Measurements from ENCODE around the gene S100A3. TPM values are rescaled to one million over a fixed set of nuclear protein-coding genes. Genes with fewer than 3 reads are reported as not detected.
A peak's percentile ranks its signal among the peaks of the same experiment; 100 is the strongest.

S100A3 gene
- total RNA-seq, 1 donor: 4.3 TPM

GRCh38 chr1:153544453-153545066 is 4.5 kb downstream of the S100A3 start:
- no peak for TF ChIP-seq CTCF (IDR thresholded peaks at IDR 0.05; ENCODE audit: insufficient read depth, low read length)
- peak overlapping the region; percentile 62 for H3K4me3 ChIP-seq (ENCODE audit: low read depth, low read length)
- DNase-seq (ENCODE audit: low read depth): no peak

GRCh38 chr1:153543736-153544135 is 5.3 kb downstream of the S100A3 start:
- DNase-seq (ENCODE audit: low read depth): no peak
- no peak overlapping the region for H3K4me3 ChIP-seq (ENCODE audit: low read depth, low read length)
- no peak for TF ChIP-seq CTCF (IDR thresholded peaks at IDR 0.05; ENCODE audit: insufficient read depth, low read length)

GRCh38 chr1:153542956-153543711 is 5.9 kb downstream of the S100A3 start:
- H3K4me3 ChIP-seq (ENCODE audit: low read depth, low read length): no peak overlapping the region
- DNase-seq (ENCODE audit: low read depth): no peak
- TF ChIP-seq CTCF (IDR thresholded peaks at IDR 0.05; ENCODE audit: insufficient read depth, low read length): no peak

- TF ChIP-seq CTCF (IDR thresholded peaks at IDR 0.05; ENCODE audit: insufficient read depth, low read length): no peak
- DNase-seq (ENCODE audit: low read depth): no peak
- no peak overlapping the region for H3K4me3 ChIP-seq (ENCODE audit: low read depth, low read length)
Observed at GRCh38 chr1:153541641-153542590, 7.1 kb downstream of the S100A3 start.

GRCh38 chr1:153540394-153541361 is 8.4 kb downstream of the S100A3 start, which contains the start of gene S100A5:
Gene S100A5 (minus strand): TSS chr1:153540934. CDS start chr1:153540191, 743 bp downstream.
- peak; percentile 51 for DNase-seq (ENCODE audit: low read depth)
- H3K4me3 ChIP-seq (ENCODE audit: low read depth, low read length): no peak within 1 kb of the TSS
- TF ChIP-seq CTCF (IDR thresholded peaks at IDR 0.05; ENCODE audit: insufficient read depth, low read length): no peak

All from fibroblast of the aortic adventitia (primary cell).